K562 (cell line): Measurements from ENCODE around the gene ALG14. TPM values are rescaled to one million over a fixed set of nuclear protein-coding genes. Genes with fewer than 3 reads are reported as not detected.

Experiments used
- ATAC-seq: fragments of 200-7000 bp; cut with Tn5 transposase; 3 replicates; pipeline ENCODE4 v1.9.1; 2020; ENCODE audit warnings: moderate library complexity
- BruUV-seq: library from RNA; stranded (reverse); fragments of 400-500 nt; replicated peaks from 2 replicates; lab custom pipeline; 2021; lab: Mats Ljungman, UMichigan
- CTCF ChIA-PET: fragments of 300-600 bp; formaldehyde crosslinking; extraction: SDS; loops from one replicate; lab custom pipeline; 2021; ENCODE audit warnings: low intra/inter-chr PET ratio; lab: Yijun Ruan, JAX
- POLR2A ChIA-PET: fragments of 300-600, 350-650 bp; sonication (Branson Sonifier 250); formaldehyde crosslinking; extraction: SDS; loops from one replicate; lab custom pipeline; 2021; ENCODE audit warnings: antibody characterized with exemption, inconsistent platforms; lab: Yijun Ruan, JAX
- DNase-seq, 4 experiments: peaks; one replicate each; pipeline versions ENCODE4 v3.0.0 to v3.0.0-alpha.2; 2011 to 2018; ENCODE audit warnings: low spot score in 3 of 4, mixed read lengths in 3 of 4; ENCODE audit errors: extremely low read depth in 1 of 4
- FAIRE-seq: peaks from 2 replicates; lab custom pipeline; 2011; peaks lifted over from hg19 to GRCh38; lab: Jason Lieb, UNC
- H2AFZ ChIP-seq: 2 replicates; pipeline ENCODE4 v1.6.0; 2011; ENCODE audit warnings: low read depth, low read length, control low read depth, inconsistent platforms
- H3K27ac ChIP-seq: fragments of 200-600 bp; 3 replicates; pipeline ENCODE4 v1.8.0; 2011; ENCODE audit warnings: low read depth, mild to moderate bottlenecking, control low read depth, inconsistent platforms, low read length, moderate library complexity, mixed read lengths; ENCODE audit errors: extremely low read depth
- H3K27me3 ChIP-seq, 2 experiments: fragments of 300-600 bp in 1 of 2; 2 replicates in 1 of 2; 3 replicates in 1 of 2; pipeline versions ENCODE4 v1.6.0 to v1.8.0; 2011; ENCODE audit warnings: inconsistent platforms in 2 of 2, low read length in 2 of 2, mild to moderate bottlenecking in 1 of 2, mixed read lengths in 1 of 2, moderate library complexity in 1 of 2; ENCODE audit not compliant: control insufficient read depth in 2 of 2, insufficient read depth in 2 of 2
- H3K36me3 ChIP-seq: fragments of 300-600 bp; 3 replicates; pipeline ENCODE4 v1.8.0; 2011; ENCODE audit warnings: mild to moderate bottlenecking, low read length, inconsistent platforms; ENCODE audit not compliant: control insufficient read depth, insufficient read depth
- H3K4me1 ChIP-seq, 2 experiments: fragments of 200-600 bp in 1 of 2; replicated peaks in 1 of 2; 2 replicates in 1 of 2; 3 replicates in 1 of 2; pipeline versions ENCODE4 v1.5.1 to v1.8.0; 2011; ENCODE audit warnings: inconsistent platforms in 2 of 2, low read length in 2 of 2, mild to moderate bottlenecking in 1 of 2, mixed read lengths in 1 of 2, moderate library complexity in 1 of 2; ENCODE audit not compliant: control insufficient read depth in 2 of 2, insufficient read depth in 2 of 2
- H3K4me2 ChIP-seq: 2 replicates; pipeline ENCODE4 v1.6.1; 2011; ENCODE audit warnings: low read length, control low read depth, inconsistent platforms, mixed read lengths; ENCODE audit not compliant: insufficient read depth
- H3K4me3 ChIP-seq: fragments of 200-600 bp; sonication (generic), shearing (Covaris generic); 2 replicates; pipeline ENCODE4 v1.5.1; 2016; ENCODE audit warnings: control low read depth, inconsistent platforms
- H3K79me2 ChIP-seq: fragments of 200-600 bp; 3 replicates; pipeline ENCODE4 v1.8.0; 2011; ENCODE audit warnings: low read length, inconsistent platforms; ENCODE audit not compliant: control insufficient read depth, insufficient read depth
- H3K9ac ChIP-seq, 2 experiments: 2 replicates each; pipeline versions ENCODE4 v1.6.0 to v1.6.1; 2011; ENCODE audit warnings: low read depth in 2 of 2, low read length in 2 of 2, control low read depth in 1 of 2, inconsistent platforms in 1 of 2, mild to moderate bottlenecking in 1 of 2, mixed read lengths in 1 of 2; ENCODE audit not compliant: insufficient read depth in 1 of 2
- H3K9me1 ChIP-seq: one replicate; pipeline ENCODE4 v1.6.0; 2011; ENCODE audit warnings: inconsistent platforms, mild to moderate bottlenecking, low read length, moderate library complexity; ENCODE audit not compliant: control insufficient read depth, insufficient read depth
- H3K9me3 ChIP-seq: replicated peaks from 2 replicates; pipeline ENCODE4 v1.5.1; 2011; ENCODE audit warnings: low read depth, low read length, inconsistent platforms; ENCODE audit not compliant: control insufficient read depth, insufficient read depth
- H4K20me1 ChIP-seq: replicated peaks from 2 replicates; pipeline ENCODE4 v1.6.1; 2011; ENCODE audit warnings: low read length, inconsistent platforms, mixed read lengths; ENCODE audit not compliant: control insufficient read depth, insufficient read depth
- ADNP ChIP-seq: fragments of 200-800 bp; sonication (Bioruptor generic); IDR thresholded peaks from 2 replicates; pipeline ENCODE4 v1.6.1; 2016; ENCODE audit warnings: missing genetic modification characterization, missing compliant biosample characterization
- BHLHE40 ChIP-seq: IDR thresholded peaks from 2 replicates; pipeline ENCODE4 v1.6.1; 2011; ENCODE audit warnings: low read length, improper control_type of control experiment
- ESRRA ChIP-seq: fragments of 450-650 bp; IDR thresholded peaks from 2 replicates; pipeline ENCODE4 v1.6.1; 2014; ENCODE audit warnings: low read depth, mild to moderate bottlenecking, moderate library complexity, borderline replicate concordance
- HDAC1 ChIP-seq, 2 experiments: fragments of 450-650 bp; IDR thresholded peaks; 2 replicates each; pipeline ENCODE4 v1.6.1; 2016 to 2017; ENCODE audit warnings: inconsistent platforms in 1 of 2, mild to moderate bottlenecking in 1 of 2, moderate library complexity in 1 of 2
- HMGN3 ChIP-seq: IDR thresholded peaks from 2 replicates; pipeline ENCODE4 v1.6.1; 2011; ENCODE audit warnings: borderline replicate concordance, low read depth, mild to moderate bottlenecking, mixed read lengths, low read length; ENCODE audit not compliant: insufficient read length; ENCODE audit errors: extremely low read depth
- HOMEZ ChIP-seq: fragments of 250-450 bp; sonication (Bioruptor Pico); IDR thresholded peaks from 2 replicates; pipeline ENCODE4 v1.4.0; 2020; ENCODE audit warnings: mild to moderate bottlenecking, moderate library complexity
- MAFF ChIP-seq: IDR thresholded peaks from 2 replicates; pipeline ENCODE4 v1.6.1; 2012; ENCODE audit warnings: low read length, improper control_type of control experiment
- MTA2 ChIP-seq: fragments of 450-650 bp; IDR thresholded peaks from 2 replicates; pipeline ENCODE4 v1.6.1; 2016; ENCODE audit warnings: low read depth
- MYC ChIP-seq, 2 experiments: fragments of 250-450 bp in 1 of 2; sonication (Bioruptor Pico) in 1 of 2; IDR thresholded peaks; 2 replicates each; pipeline versions ENCODE4 v1.5.1 to v1.6.1; 2012 to 2021; ENCODE audit warnings: low read depth in 2 of 2, borderline replicate concordance in 1 of 2, improper control_type of control experiment in 1 of 2, low read length in 1 of 2, mild to moderate bottlenecking in 1 of 2, moderate library complexity in 1 of 2
- NRF1 ChIP-seq, 2 experiments: fragments of 450-650 bp; IDR thresholded peaks in 1 of 2; conservative IDR thresholded peaks in 1 of 2; 2 replicates each; pipeline ENCODE4 v1.6.1; 2014; ENCODE audit warnings: mild to moderate bottlenecking in 2 of 2
- THAP12 ChIP-seq: fragments of 250-450 bp; sonication (Bioruptor Pico); IDR thresholded peaks from 2 replicates; pipeline ENCODE4 v1.9.0; 2021; ENCODE audit warnings: mild to moderate bottlenecking, inconsistent platforms
- ZBTB1 ChIP-seq: sonication (generic); formaldehyde crosslinking; IDR thresholded peaks from 2 replicates; pipeline ENCODE4 v1.8.1; 2023; ENCODE audit warnings: missing genetic modification reagents, low read depth, mild to moderate bottlenecking, borderline replicate concordance
- ZNF121 ChIP-seq: sonication (generic); formaldehyde crosslinking; conservative IDR thresholded peaks from 2 replicates; pipeline ENCODE4 v1.8.0; 2022; ENCODE audit warnings: missing genetic modification reagents
- ZNF280A ChIP-seq: fragments of 450-650 bp; IDR thresholded peaks from 2 replicates; pipeline ENCODE4 v1.6.1; 2018; ENCODE audit warnings: mild to moderate bottlenecking, low read depth; ENCODE audit not compliant: partially characterized antibody
- WGBS: fragments of 100-300 bp; shearing (Covaris generic); methylation state at CpG from one replicate; pipeline ENCODE4 v1.1.6; 2016; ENCODE audit warnings: low coverage, mixed read lengths; ENCODE audit not compliant: insufficient coverage; ENCODE audit errors: missing lambda C conversion rate; 5-methylcytosine and 5-hydroxymethylcytosine counted together
- in situ Hi-C: fragments of 300-500 bp; cut with MboI; formaldehyde crosslinking; loops from 4 replicates; pipeline ENCODE4 v1.15.0; 2018; ENCODE audit warnings: inconsistent platforms, mixed read lengths
- intact Hi-C: fragments of 100-400 bp; cut with micrococcal nuclease; formaldehyde crosslinking; loops from 2 replicates; pipeline ENCODE4 v1.14.2; 2022
- polyA plus RNA-seq, 8 experiments: library from polyadenylated mRNA; depleted of rRNA in 4 of 8; stranded (reverse) in 5 of 8; unstranded in 3 of 8; fragments of >200 nt; fragmentation: Nextera tagmentation in 2 of 8; fragmentation: Illumina TruSeq in 1 of 8; extraction: Ambion mirVana in 2 of 8; extraction: Trizol in 1 of 8; gene quantifications; 2 replicates each; pipeline versions ENCODE4 v1.2.1 to v1.2.3, GENCODE V29; 2011 to 2014; ENCODE audit warnings: inconsistent platforms in 1 of 8, missing spikeins in 1 of 8
- total RNA-seq, 7 experiments: library from RNA; depleted of rRNA in 6 of 7; stranded (reverse); fragments of >200 nt in 6 of 7; fragmentation: Illumina TruSeq in 2 of 7; extraction: Trizol in 2 of 7; gene quantifications; 2 replicates each; pipeline versions ENCODE4 v1.2.1 to v1.2.3, GENCODE V29; 2011 to 2021; ENCODE audit warnings: low replicate concordance in 1 of 7
- TF ChIP-seq, protein P1 (sequence below): sonication (generic); formaldehyde crosslinking; IDR thresholded peaks from 2 replicates; pipeline ENCODE4 v1.8.1; 2022; ENCODE audit warnings: missing genetic modification reagents

The ALG14 gene
- total and polyA plus RNA-seq, 9 of the 15 experiments (the other 6 are each of a cell fraction or from before 2014, with no cell fraction given) = 2.8 to 16.2 (median 4.9) TPM

DNA sequence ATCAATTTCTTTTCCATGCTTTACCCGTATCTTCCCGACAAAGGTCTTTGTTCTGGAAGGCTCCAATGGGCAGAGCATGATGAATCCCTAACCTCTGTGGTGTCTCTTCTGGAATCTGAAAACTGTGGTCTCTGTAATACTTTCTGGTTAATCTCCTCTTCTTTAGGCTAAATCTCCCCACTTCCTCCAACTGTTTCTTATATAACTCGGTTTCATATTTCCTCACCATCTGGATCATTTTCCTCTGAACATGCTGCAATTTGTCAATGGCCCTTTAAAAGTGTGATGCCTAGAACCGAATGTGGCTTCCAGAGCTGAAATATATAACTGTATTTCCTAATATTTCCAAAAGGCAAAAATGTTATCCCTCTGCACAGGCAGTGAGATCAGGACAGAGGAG is 66.1 kb downstream of the ALG14 start:
- no peaks in the 10 kb centered on the region for H3K79me2 ChIP-seq
- H4K20me1 ChIP-seq = no peaks in the 10 kb centered on the region
- intact Hi-C loops = no loop called here
- H3K4me1 ChIP-seq = peaks cover 0 to 2% of the 10 kb centered on the region in 2 experiments; a peak in 2 of 5 replicates
- no peak overlapping the region for H3K27ac ChIP-seq
- ATAC-seq = no peak
- H3K4me2 ChIP-seq = no peak overlapping the region
- H3K36me3 ChIP-seq = no peaks in the 10 kb centered on the region
- CTCF ChIA-PET = no interaction called here
- H3K9me3 ChIP-seq = no peaks in the 10 kb centered on the region
- H3K9me1 ChIP-seq = no peaks in the 10 kb centered on the region
- BruUV-seq = no TSS peak
- H2AFZ ChIP-seq = no peak overlapping the region
- POLR2A ChIA-PET = interaction anchor here (0.6 kb wide), 2 partner anchors 119 to 231 kb away, joined by 3 read pairs; no protein-coding TSS in a partner anchor
- no peak overlapping the region for H3K4me3 ChIP-seq
- in situ Hi-C loops = no loop called here
- no peak for DNase-seq
- no peaks in the 10 kb centered on the region for H3K27me3 ChIP-seq
- WGBS = 36% methylated on average over 4 of the region's 4 CpGs
- H3K9ac ChIP-seq = no peak overlapping the region
- FAIRE-seq = no peak
- TF ChIP-seq ZBTB1 (CRISPR knock-in tag) (no peak), ZNF280A (no peak), MAFF (no peak), BHLHE40 (no peak), HMGN3 (no peak), MYC (IDR thresholded peaks at IDR 0.05; ENCODE audit: low read depth, low read length) (no peak), MYC (CRISPR knock-in tag; IDR thresholded peaks at IDR 0.05; ENCODE audit: borderline replicate concordance, low read depth) (no peak), MTA2 (no peak), ZNF121 (CRISPR knock-in tag) (no peak), NRF1 (conservative IDR thresholded peaks at IDR 0.05 in 1 of 2, IDR thresholded peaks at IDR 0.05 in 1 of 2) (no peak), ADNP (no peak), HDAC1 (IDR thresholded peaks at IDR 0.05) (no peak), THAP12 (CRISPR knock-in tag) (no peak), ESRRA (no peak), HOMEZ (CRISPR knock-in tag) (no peak)
- TF ChIP-seq, protein P1, sequence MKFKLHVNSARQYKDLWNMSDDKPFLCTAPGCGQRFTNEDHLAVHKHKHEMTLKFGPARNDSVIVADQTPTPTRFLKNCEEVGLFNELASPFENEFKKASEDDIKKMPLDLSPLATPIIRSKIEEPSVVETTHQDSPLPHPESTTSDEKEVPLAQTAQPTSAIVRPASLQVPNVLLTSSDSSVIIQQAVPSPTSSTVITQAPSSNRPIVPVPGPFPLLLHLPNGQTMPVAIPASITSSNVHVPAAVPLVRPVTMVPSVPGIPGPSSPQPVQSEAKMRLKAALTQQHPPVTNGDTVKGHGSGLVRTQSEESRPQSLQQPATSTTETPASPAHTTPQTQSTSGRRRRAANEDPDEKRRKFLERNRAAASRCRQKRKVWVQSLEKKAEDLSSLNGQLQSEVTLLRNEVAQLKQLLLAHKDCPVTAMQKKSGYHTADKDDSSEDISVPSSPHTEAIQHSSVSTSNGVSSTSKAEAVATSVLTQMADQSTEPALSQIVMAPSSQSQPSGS (CRISPR knock-in tag) = no peak
